Cardiac fibroblast (primary cell): Measurements from ENCODE around the gene TPM4.

ENCODE experiments used
- DNase-seq, 2 donors: peaks; one replicate each; pipeline versions ENCODE4 v3.0.0 to v3.0.0-alpha.2; 2010; ENCODE audit warnings: low read depth in 2 of 2
- H3K4me3 ChIP-seq, 2 donors: replicated peaks in 1 of 2; 1 replicate in 1 of 2; 2 replicates in 1 of 2; pipeline ENCODE4 v1.5.1; 2011; ENCODE audit warnings: low read depth in 2 of 2, low read length in 2 of 2, mild to moderate bottlenecking in 2 of 2, moderate library complexity in 1 of 2
- CTCF ChIP-seq: IDR thresholded peaks from one replicate; pipeline ENCODE4 v1.5.1; 2011; ENCODE audit warnings: low read depth, mild to moderate bottlenecking, low read length, inconsistent platforms

The TPM4 gene

GRCh38 chr19:16033136-16033530, 43.2 kb upstream of the TPM4 start:
- no peak for DNase-seq
- H3K4me3 ChIP-seq = no peak overlapping the region
- TF ChIP-seq CTCF = no peak

- no peak for DNase-seq
- no peak for TF ChIP-seq CTCF
- H3K4me3 ChIP-seq = no peak overlapping the region
These were observed 42.6 kb upstream of the TPM4 start for GRCh38 chr19:16033721-16034120.

DNA sequence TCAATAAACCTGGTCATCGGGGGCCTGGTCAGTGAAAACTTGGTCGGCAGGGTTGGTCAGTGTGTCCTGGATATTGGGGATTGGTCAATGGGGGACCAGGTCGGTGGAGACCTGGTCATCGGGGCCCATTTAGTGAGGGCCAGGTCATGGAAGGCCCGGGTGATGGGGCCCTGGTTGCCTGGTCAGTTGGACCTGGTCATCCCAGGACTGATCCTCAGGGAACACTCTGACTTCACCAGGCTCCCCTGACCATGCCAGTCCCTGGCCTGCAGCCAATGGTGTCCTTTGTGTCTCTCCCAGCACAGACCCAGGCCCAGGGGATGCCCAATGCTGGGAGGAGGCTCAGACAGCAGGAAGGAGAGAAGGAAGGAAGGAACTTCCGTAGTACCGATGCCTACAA, 42.1 kb upstream of the TPM4 start:
- H3K4me3 ChIP-seq = no peak overlapping the region
- no peak for TF ChIP-seq CTCF
- no peak for DNase-seq

GRCh38 chr19:16034958-16035560, 41.2 kb upstream of the TPM4 start:
- no peak overlapping the region for H3K4me3 ChIP-seq
- DNase-seq = no peak
- TF ChIP-seq CTCF = no peak

- DNase-seq = no peak
- no peak for TF ChIP-seq CTCF
- H3K4me3 ChIP-seq = no peak overlapping the region
These were observed 40.5 kb upstream of the TPM4 start for GRCh38 chr19:16035601-16036297.

- no peak for DNase-seq
- no peak overlapping the region for H3K4me3 ChIP-seq
- TF ChIP-seq CTCF = no peak
These were observed 39.8 kb upstream of the TPM4 start for GRCh38 chr19:16036397-16036925.
